CD1c-positive myeloid dendritic cell (primary cell): ENCODE data around the gene RUNX3.

Experiments
- DNase-seq: peaks from one replicate; pipeline ENCODE4 v3.0.0-alpha.2; 2016; ENCODE audit errors: extremely low spot score

RUNX3 gene

GRCh38 chr1:24862775-24863483 is 67.1 kb downstream of the RUNX3 start:
- DNase-seq, result no peak

- no peak for DNase-seq
These were observed 68.0 kb downstream of the RUNX3 start for GRCh38 chr1:24861821-24862727.

GRCh38 chr1:24860841-24861240 is 69.2 kb downstream of the RUNX3 start:
- no peak for DNase-seq

GRCh38 chr1:24859063-24860010 is 70.7 kb downstream of the RUNX3 start:
- DNase-seq, result no peak

GRCh38 chr1:24858277-24858676 is 71.8 kb downstream of the RUNX3 start:
- no peak for DNase-seq

GRCh38 chr1:24857507-24858133 is 72.5 kb downstream of the RUNX3 start:
- DNase-seq, result no peak

- DNase-seq, result no peak
These were observed 73.1 kb downstream of the RUNX3 start for GRCh38 chr1:24856787-24857506.

- no peak for DNase-seq
These were observed 74.6 kb downstream of the RUNX3 start for GRCh38 chr1:24855474-24855873.

- DNase-seq, result no peak
These were observed 76.4 kb downstream of the RUNX3 start for GRCh38 chr1:24853649-24854048.

GRCh38 chr1:24850328-24850920 is 79.7 kb downstream of the RUNX3 start:
- no peak for DNase-seq

- no peak for DNase-seq
These were observed 80.3 kb downstream of the RUNX3 start for GRCh38 chr1:24849672-24850295.
